GM23338 (cell line): ENCODE measurements around the gene HCST.

ENCODE experiments used
- CTCF ChIP-seq, 2 experiments: fragments of 200-600 bp in 1 of 2; sonication (generic) in 1 of 2; conservative IDR thresholded peaks; 2 replicates each; pipeline versions ENCODE4 v1.5.1 to v1.6.1; 2016 to 2017; ENCODE audit warnings: antibody characterized with exemption in 2 of 2, low read depth in 2 of 2, mild to moderate bottlenecking in 2 of 2, moderate library complexity in 1 of 2
- EZH2 ChIP-seq: fragments of 200-600 bp; sonication (generic); IDR thresholded peaks from one replicate; pipeline ENCODE4 v1.8.0; 2017; ENCODE audit warnings: antibody characterized with exemption, mild to moderate bottlenecking, low read depth; ENCODE audit not compliant: unreplicated experiment
- EZH2phosphoT487 ChIP-seq: fragments of 200-600 bp; sonication (generic); IDR thresholded peaks from one replicate; pipeline ENCODE4 v1.8.1; 2018; ENCODE audit warnings: antibody characterized with exemption; ENCODE audit not compliant: unreplicated experiment
- JUNB ChIP-seq: IDR thresholded peaks from one replicate; pipeline ENCODE4 v1.6.1; 2016; ENCODE audit warnings: antibody characterized with exemption; ENCODE audit not compliant: unreplicated experiment
- NANOG ChIP-seq: IDR thresholded peaks from 2 replicates; pipeline ENCODE4 v1.6.1; 2016; ENCODE audit warnings: antibody characterized with exemption, borderline replicate concordance
- POLR2AphosphoS5 ChIP-seq: IDR thresholded peaks from 2 replicates; pipeline ENCODE4 v1.6.1; 2016; ENCODE audit warnings: antibody characterized with exemption, low read depth
- ZNF114 ChIP-seq: fragments of 250-450 bp; sonication (Bioruptor Pico); IDR thresholded peaks from 2 replicates; pipeline ENCODE4 v1.5.0; 2020; ENCODE audit warnings: mild to moderate bottlenecking, moderate library complexity
- TF ChIP-seq, protein P1 (sequence below): IDR thresholded peaks from 2 replicates; pipeline ENCODE4 v1.6.1; 2016; ENCODE audit warnings: antibody characterized with exemption

DNA sequence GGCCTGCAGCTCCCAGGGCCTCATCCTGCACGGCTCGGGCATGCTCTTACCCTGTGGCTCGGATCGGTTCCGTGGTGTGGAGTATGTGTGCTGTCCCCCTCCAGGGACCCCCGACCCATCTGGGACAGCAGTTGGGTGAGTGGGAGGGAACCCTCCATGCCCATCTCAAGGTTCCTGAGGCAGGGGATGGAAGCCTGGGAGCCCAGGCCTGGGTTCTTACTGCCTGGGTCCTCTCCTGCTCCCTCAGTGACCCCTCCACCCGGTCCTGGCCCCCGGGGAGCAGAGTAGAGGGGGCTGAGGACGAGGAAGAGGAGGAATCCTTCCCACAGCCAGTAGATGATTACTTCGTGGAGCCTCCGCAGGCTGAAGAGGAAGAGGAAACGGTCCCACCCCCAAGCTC is 30.7 kb upstream of the HCST start:
- TF ChIP-seq NANOG (no peak), CTCF (conservative IDR thresholded peaks at IDR 0.05; ENCODE audit: low read depth in 2 of 2) (no peak), ZNF114 (no peak), POLR2AphosphoS5 (no peak), EZH2 (no peak), EZH2phosphoT487 (no peak), JUNB (no peak)
- TF ChIP-seq, protein P1, sequence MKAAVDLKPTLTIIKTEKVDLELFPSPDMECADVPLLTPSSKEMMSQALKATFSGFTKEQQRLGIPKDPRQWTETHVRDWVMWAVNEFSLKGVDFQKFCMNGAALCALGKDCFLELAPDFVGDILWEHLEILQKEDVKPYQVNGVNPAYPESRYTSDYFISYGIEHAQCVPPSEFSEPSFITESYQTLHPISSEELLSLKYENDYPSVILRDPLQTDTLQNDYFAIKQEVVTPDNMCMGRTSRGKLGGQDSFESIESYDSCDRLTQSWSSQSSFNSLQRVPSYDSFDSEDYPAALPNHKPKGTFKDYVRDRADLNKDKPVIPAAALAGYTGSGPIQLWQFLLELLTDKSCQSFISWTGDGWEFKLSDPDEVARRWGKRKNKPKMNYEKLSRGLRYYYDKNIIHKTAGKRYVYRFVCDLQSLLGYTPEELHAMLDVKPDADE, result no peak
